HepG2 (cell line): ENCODE results near the gene FAF1. TPM values are rescaled to one million over a fixed set of nuclear protein-coding genes. Genes with fewer than 3 reads are reported as not detected.
"Not testable (repeated sequence)": the region's sequence is repeated elsewhere in the genome, so short reads cannot be mapped to it uniquely, and the experiment has no call there.

ENCODE experiments used
- ATAC-seq: fragments of 200-7000 bp; cut with Tn5 transposase; 3 replicates; pipeline ENCODE4 v1.9.1; 2020; ENCODE audit warnings: mild to moderate bottlenecking, moderate library complexity
- BruUV-seq: library from RNA; stranded (reverse); fragments of 400-500 nt; replicated peaks from 2 replicates; lab custom pipeline; 2021; lab: Mats Ljungman, UMichigan
- CTCF ChIA-PET: fragments of 300-600 bp; formaldehyde crosslinking; extraction: SDS; loops from one replicate; lab custom pipeline; 2021; ENCODE audit warnings: low total read pairs, inconsistent platforms, low intra/inter-chr PET ratio; lab: Yijun Ruan, JAX
- POLR2A ChIA-PET: fragments of 350-600 bp; sonication (Branson Sonifier 250); formaldehyde crosslinking; loops from one replicate; lab custom pipeline; 2020; ENCODE audit warnings: antibody characterized with exemption, inconsistent platforms; lab: Yijun Ruan, JAX
- DNase-seq: peaks from one replicate; pipeline ENCODE4 v3.0.0-alpha.2; 2015; ENCODE audit warnings: low spot score
- FAIRE-seq: peaks from 3 replicates; lab custom pipeline; 2011; peaks lifted over from hg19 to GRCh38; lab: Jason Lieb, UNC
- H2AFZ ChIP-seq: one replicate; pipeline ENCODE4 v1.6.1; 2011; ENCODE audit warnings: low read length, inconsistent platforms
- H3K27ac ChIP-seq: fragments of 300-600 bp; 3 replicates; pipeline ENCODE4 v1.8.0; 2011; ENCODE audit warnings: mixed run types, mild to moderate bottlenecking, mixed read lengths, low read length, inconsistent platforms; ENCODE audit not compliant: insufficient read depth; ENCODE audit errors: extremely low read length
- H3K27me3 ChIP-seq, 2 experiments: fragments of 200-600 bp in 1 of 2; 2 replicates in 1 of 2; 3 replicates in 1 of 2; pipeline versions ENCODE4 v1.6.0 to v1.8.0; 2011; ENCODE audit warnings: low read length in 2 of 2, mild to moderate bottlenecking in 2 of 2, moderate library complexity in 2 of 2, inconsistent platforms in 1 of 2; ENCODE audit not compliant: insufficient read depth in 2 of 2, control insufficient read depth in 1 of 2
- H3K36me3 ChIP-seq, 2 experiments: fragments of 200-600 bp in 1 of 2; replicated peaks in 1 of 2; 2 replicates in 1 of 2; 3 replicates in 1 of 2; pipeline versions ENCODE4 v1.5.1 to v1.8.0; 2011; ENCODE audit warnings: low read length in 2 of 2, inconsistent platforms in 1 of 2; ENCODE audit not compliant: insufficient read depth in 2 of 2, control insufficient read depth in 1 of 2
- H3K4me1 ChIP-seq: 2 replicates; pipeline ENCODE4 v1.5.1; 2012; ENCODE audit warnings: low read length, inconsistent platforms; ENCODE audit not compliant: insufficient read depth
- H3K4me2 ChIP-seq: 2 replicates; pipeline ENCODE4 v1.6.0; 2011; ENCODE audit warnings: low read depth, low read length, inconsistent platforms
- H3K4me3 ChIP-seq, 3 experiments: fragments of 200-600 bp in 1 of 3; sonication (generic), shearing (Covaris generic) in 1 of 3; replicated peaks in 1 of 3; 2 replicates each; pipeline ENCODE4 v1.5.1; 2011 to 2016; ENCODE audit warnings: low read length in 3 of 3, inconsistent platforms in 2 of 3, low read depth in 2 of 3, mild to moderate bottlenecking in 2 of 3, control low read depth in 1 of 3, mixed read lengths in 1 of 3; ENCODE audit not compliant: insufficient read depth in 1 of 3
- H3K79me2 ChIP-seq: one replicate; pipeline ENCODE4 v1.6.1; 2011; ENCODE audit warnings: low read length, inconsistent platforms; ENCODE audit not compliant: insufficient read depth
- H3K9ac ChIP-seq: 2 replicates; pipeline ENCODE4 v1.6.0; 2011; ENCODE audit warnings: mild to moderate bottlenecking, low read depth, low read length, inconsistent platforms; ENCODE audit not compliant: insufficient read depth
- H3K9me3 ChIP-seq: 2 replicates; pipeline ENCODE4 v1.5.1; 2012; ENCODE audit warnings: mild to moderate bottlenecking, low read length
- H4K20me1 ChIP-seq: 2 replicates; pipeline ENCODE4 v1.6.0; 2011; ENCODE audit warnings: inconsistent platforms, mild to moderate bottlenecking, low read length, moderate library complexity; ENCODE audit not compliant: insufficient read depth
- CAMTA2 ChIP-seq: sonication (generic); formaldehyde crosslinking; IDR thresholded peaks from 2 replicates; pipeline ENCODE4 v1.4.0; 2020; ENCODE audit warnings: mild to moderate bottlenecking, missing genetic modification reagents, borderline replicate concordance
- DR1 ChIP-seq: sonication (generic); formaldehyde crosslinking; IDR thresholded peaks from 2 replicates; pipeline ENCODE4 v1.8.0; 2021; ENCODE audit warnings: mild to moderate bottlenecking, missing genetic modification reagents, inconsistent platforms
- GPN1 ChIP-seq: sonication (generic); formaldehyde crosslinking; IDR thresholded peaks from 2 replicates; pipeline ENCODE4 v1.5.1; 2020; ENCODE audit warnings: missing genetic modification reagents, borderline replicate concordance
- NCOA5 ChIP-seq: sonication (generic); formaldehyde crosslinking; IDR thresholded peaks from 2 replicates; pipeline ENCODE4 v1.4.0; 2020; ENCODE audit warnings: missing genetic modification reagents
- NR2F2 ChIP-seq: IDR thresholded peaks from 2 replicates; pipeline ENCODE4 v1.6.1; 2012; ENCODE audit warnings: low read depth, inconsistent platforms, borderline replicate concordance
- PITX1 ChIP-seq: sonication (generic); formaldehyde crosslinking; IDR thresholded peaks from 2 replicates; pipeline ENCODE4 v1.5.1; 2020; ENCODE audit warnings: mild to moderate bottlenecking, missing genetic modification reagents
- SSRP1 ChIP-seq: IDR thresholded peaks from 2 replicates; pipeline ENCODE4 v1.6.1; 2016; ENCODE audit warnings: control low read depth
- TEAD3 ChIP-seq: optimal IDR thresholded peaks from 2 replicates; pipeline ENCODE3; 2016; ENCODE audit warnings: borderline replicate concordance
- ZFP36L1 ChIP-seq: sonication (generic); formaldehyde crosslinking; IDR thresholded peaks from 2 replicates; pipeline ENCODE4 v1.8.0; 2022; ENCODE audit warnings: mild to moderate bottlenecking, missing genetic modification reagents, moderate library complexity
- ZFP41 ChIP-seq: sonication (generic); formaldehyde crosslinking; IDR thresholded peaks from 2 replicates; pipeline ENCODE4 v1.4.0; 2020; ENCODE audit warnings: mild to moderate bottlenecking, missing genetic modification reagents, borderline replicate concordance
- ZNF224 ChIP-seq: sonication (generic); formaldehyde crosslinking; IDR thresholded peaks from 2 replicates; pipeline ENCODE4 v1.5.0; 2020; ENCODE audit warnings: mild to moderate bottlenecking, missing genetic modification reagents
- ZNF282 ChIP-seq: fragments of 450-650 bp; IDR thresholded peaks from 2 replicates; pipeline ENCODE4 v1.6.1; 2018; ENCODE audit not compliant: partially characterized antibody
- WGBS: methylation state at CpG from one replicate; pipeline ENCODE4 v1.1.6; 2017; ENCODE audit warnings: low lambda C conversion rate; 5-methylcytosine and 5-hydroxymethylcytosine counted together
- in situ Hi-C: cut with HindIII; loops from 2 replicates; pipeline ENCODE4 v1.10.0; 2017; ENCODE audit warnings: low pct_unique_long_range_greater_than_20kb; ENCODE audit not compliant: extremely low pct_ligation_motif_present
- intact Hi-C: fragments of 100-400 bp; cut with micrococcal nuclease; formaldehyde crosslinking; loops from one replicate; pipeline ENCODE4 v1.10.0; 2022; ENCODE audit not compliant: unreplicated experiment
- polyA plus RNA-seq, 8 experiments: library from polyadenylated mRNA; depleted of rRNA in 3 of 8; stranded (reverse) in 7 of 8; unstranded in 1 of 8; fragments of >200 nt; fragmentation: Illumina TruSeq in 4 of 8; extraction: Trizol in 4 of 8; gene quantifications; 2 replicates each; pipeline versions ENCODE4 v1.2.1 to v1.2.3, GENCODE V29; 2011 to 2016; ENCODE audit warnings: low read depth in 4 of 8, missing spikeins in 1 of 8, mixed read lengths in 1 of 8; ENCODE audit not compliant: insufficient read depth in 1 of 8
- total RNA-seq, 5 experiments: library from RNA; depleted of rRNA; stranded (reverse); fragments of >200 nt; fragmentation: Illumina TruSeq; extraction: Trizol; gene quantifications; 2 replicates each; pipeline ENCODE4 v1.2.3, GENCODE V29; 2016; ENCODE audit warnings: low read depth in 1 of 5
- TF ChIP-seq, protein P1 (sequence below): sonication (generic); formaldehyde crosslinking; IDR thresholded peaks from 2 replicates; pipeline ENCODE4 v1.5.0; 2020; ENCODE audit warnings: mild to moderate bottlenecking, missing genetic modification reagents, borderline replicate concordance

FAF1 gene
- total and polyA plus RNA-seq, 2 of the 13 experiments (the other 11 are each of a cell fraction or from before 2014, with no cell fraction given) = 19.4 to 63.3 TPM

DNA sequence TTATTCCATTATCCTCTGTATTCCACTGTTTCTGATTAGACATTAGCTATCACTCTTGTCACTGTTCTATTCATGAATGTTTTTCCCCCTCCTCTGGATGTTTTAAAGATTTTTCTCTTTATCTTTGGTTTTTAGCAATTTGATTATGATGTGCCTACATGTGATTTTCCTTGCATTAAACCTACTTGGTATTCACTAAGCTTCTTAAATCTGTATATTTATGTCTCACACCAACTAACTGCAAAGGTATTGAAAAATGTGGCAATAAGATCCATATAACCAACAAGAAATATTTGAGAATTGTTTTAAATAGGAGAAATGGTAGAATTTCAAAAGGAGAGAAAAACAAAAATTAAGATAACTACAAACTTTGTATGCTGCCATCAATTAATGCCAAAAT lies 25.2 kb downstream of the FAF1 start:
- Histone ChIP-seq H2AFZ (no peak overlapping the region), H3K9ac (no peak overlapping the region), H3K79me2 (peaks cover 39% of the 10 kb centered on the region), H3K4me3 (no peak overlapping the region)
- no TSS peak for BruUV-seq
- TF ChIP-seq NCOA5 (no peak), ZNF224 (CRISPR knock-in tag) (no peak), NR2F2 (no peak), CAMTA2 (CRISPR knock-in tag) (no peak), ZFP41 (CRISPR knock-in tag) (no peak), GPN1 (CRISPR knock-in tag) (no peak), DR1 (CRISPR knock-in tag) (no peak), PITX1 (CRISPR knock-in tag) (no peak), ZNF282 (no peak), TEAD3 (CRISPR knock-in tag) (no peak), ZFP36L1 (CRISPR knock-in tag) (no peak), SSRP1 (CRISPR knock-in tag) (no peak)
- TF ChIP-seq, protein P1, sequence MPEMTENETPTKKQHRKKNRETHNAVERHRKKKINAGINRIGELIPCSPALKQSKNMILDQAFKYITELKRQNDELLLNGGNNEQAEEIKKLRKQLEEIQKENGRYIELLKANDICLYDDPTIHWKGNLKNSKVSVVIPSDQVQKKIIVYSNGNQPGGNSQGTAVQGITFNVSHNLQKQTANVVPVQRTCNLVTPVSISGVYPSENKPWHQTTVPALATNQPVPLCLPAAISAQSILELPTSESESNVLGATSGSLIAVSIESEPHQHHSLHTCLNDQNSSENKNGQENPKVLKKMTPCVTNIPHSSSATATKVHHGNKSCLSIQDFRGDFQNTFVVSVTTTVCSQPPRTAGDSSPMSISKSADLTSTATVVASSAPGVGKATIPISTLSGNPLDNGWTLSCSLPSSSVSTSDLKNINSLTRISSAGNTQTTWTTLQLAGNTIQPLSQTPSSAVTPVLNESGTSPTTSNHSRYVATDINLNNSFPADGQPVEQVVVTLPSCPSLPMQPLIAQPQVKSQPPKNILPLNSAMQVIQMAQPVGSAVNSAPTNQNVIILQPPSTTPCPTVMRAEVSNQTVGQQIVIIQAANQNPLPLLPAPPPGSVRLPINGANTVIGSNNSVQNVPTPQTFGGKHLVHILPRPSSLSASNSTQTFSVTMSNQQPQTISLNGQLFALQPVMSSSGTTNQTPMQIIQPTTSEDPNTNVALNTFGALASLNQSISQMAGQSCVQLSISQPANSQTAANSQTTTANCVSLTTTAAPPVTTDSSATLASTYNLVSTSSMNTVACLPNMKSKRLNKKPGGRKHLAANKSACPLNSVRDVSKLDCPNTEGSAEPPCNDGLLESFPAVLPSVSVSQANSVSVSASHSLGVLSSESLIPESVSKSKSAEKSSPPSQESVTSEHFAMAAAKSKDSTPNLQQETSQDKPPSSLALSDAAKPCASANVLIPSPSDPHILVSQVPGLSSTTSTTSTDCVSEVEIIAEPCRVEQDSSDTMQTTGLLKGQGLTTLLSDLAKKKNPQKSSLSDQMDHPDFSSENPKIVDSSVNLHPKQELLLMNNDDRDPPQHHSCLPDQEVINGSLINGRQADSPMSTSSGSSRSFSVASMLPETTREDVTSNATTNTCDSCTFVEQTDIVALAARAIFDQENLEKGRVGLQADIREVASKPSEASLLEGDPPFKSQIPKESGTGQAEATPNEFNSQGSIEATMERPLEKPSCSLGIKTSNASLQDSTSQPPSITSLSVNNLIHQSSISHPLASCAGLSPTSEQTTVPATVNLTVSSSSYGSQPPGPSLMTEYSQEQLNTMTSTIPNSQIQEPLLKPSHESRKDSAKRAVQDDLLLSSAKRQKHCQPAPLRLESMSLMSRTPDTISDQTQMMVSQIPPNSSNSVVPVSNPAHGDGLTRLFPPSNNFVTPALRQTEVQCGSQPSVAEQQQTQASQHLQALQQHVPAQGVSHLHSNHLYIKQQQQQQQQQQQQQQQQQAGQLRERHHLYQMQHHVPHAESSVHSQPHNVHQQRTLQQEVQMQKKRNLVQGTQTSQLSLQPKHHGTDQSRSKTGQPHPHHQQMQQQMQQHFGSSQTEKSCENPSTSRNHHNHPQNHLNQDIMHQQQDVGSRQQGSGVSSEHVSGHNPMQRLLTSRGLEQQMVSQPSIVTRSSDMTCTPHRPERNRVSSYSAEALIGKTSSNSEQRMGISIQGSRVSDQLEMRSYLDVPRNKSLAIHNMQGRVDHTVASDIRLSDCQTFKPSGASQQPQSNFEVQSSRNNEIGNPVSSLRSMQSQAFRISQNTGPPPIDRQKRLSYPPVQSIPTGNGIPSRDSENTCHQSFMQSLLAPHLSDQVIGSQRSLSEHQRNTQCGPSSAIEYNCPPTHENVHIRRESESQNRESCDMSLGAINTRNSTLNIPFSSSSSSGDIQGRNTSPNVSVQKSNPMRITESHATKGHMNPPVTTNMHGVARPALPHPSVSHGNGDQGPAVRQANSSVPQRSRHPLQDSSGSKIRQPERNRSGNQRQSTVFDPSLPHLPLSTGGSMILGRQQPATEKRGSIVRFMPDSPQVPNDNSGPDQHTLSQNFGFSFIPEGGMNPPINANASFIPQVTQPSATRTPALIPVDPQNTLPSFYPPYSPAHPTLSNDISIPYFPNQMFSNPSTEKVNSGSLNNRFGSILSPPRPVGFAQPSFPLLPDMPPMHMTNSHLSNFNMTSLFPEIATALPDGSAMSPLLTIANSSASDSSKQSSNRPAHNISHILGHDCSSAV = no peak
- TF ChIP-seq, all 625 proteins: peak for 0
- no peaks in the 10 kb centered on the region for H3K27me3 ChIP-seq
- H3K4me1 ChIP-seq = peaks cover 18% of the 10 kb centered on the region
- in situ Hi-C loops = loop anchor here (10.0 kb wide), 1 partner anchor 160 kb away; no protein-coding TSS in a partner anchor
- intact Hi-C loops = no loop called here
- H3K4me2 ChIP-seq = no peak overlapping the region
- no peak overlapping the region for H3K27ac ChIP-seq
- H3K9me3 ChIP-seq = no peaks in the 10 kb centered on the region
- ChIA-PET POLR2A (no interaction called here), CTCF (no interaction called here)
- DNase-seq = no peak
- H4K20me1 ChIP-seq = no peaks in the 10 kb centered on the region
- no peak for FAIRE-seq
- ATAC-seq = no peak
- no peaks in the 10 kb centered on the region for H3K36me3 ChIP-seq

DNA sequence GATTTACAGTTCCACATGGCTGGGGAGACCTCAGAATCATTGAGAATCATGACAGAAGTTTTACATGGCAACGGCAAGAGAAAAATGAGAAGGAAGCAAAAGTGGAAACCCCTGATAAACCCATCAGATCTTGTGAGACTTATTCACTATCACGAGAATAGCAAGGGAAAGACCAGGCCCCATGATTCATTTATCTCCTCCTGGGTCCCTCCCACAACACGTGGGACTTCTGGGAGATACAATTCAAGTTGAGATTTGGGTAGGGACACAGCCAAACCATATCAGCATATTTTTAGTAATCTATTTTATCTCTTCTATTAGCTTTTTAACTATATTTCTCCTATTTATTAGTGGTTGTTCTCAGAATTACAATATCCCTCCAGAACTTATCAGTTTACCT lies 26.3 kb downstream of the FAF1 start:
- H3K36me3 ChIP-seq, H3K27me3 ChIP-seq, H4K20me1 ChIP-seq, H3K9me3 ChIP-seq, FAIRE-seq, H3K27ac ChIP-seq, POLR2A ChIA-PET, H2AFZ ChIP-seq, CTCF ChIA-PET, H3K9ac ChIP-seq, intact Hi-C loops, H3K4me3 ChIP-seq, BruUV-seq, H3K4me2 ChIP-seq, ATAC-seq, DNase-seq: not testable (repeated sequence)
- Histone ChIP-seq H3K4me1 (peaks cover 18% of the 10 kb centered on the region), H3K79me2 (peaks cover 36% of the 10 kb centered on the region)
- in situ Hi-C loops = loop anchor here (10.0 kb wide), 1 partner anchor 159 kb away; no protein-coding TSS in a partner anchor
- WGBS = over 99% methylated on average over 3 of the region's 3 CpGs
